ENCODE results near the gene ETS1.

DNA sequence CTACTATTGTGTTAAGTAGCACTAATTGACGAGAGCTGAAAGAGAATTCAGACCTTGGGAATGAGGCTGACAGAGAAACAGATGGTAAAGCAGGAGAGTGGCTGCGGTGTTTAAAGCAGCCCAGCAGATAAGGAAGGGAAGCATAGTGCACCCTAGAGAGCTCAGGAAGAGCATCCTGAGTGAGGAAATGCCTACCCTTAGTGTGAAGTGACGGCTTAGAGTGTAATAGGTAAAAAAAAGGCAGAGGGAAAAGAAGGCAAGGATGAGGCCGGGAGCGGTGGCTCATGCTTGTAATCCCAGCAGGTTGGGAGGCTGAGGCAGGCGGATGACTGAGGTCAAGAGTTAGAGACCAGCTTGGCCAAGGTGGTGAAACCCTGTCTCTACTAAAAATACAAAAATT is 22.4 kb upstream of the ETS1 start:
- TF ChIP-seq, protein P1, sequence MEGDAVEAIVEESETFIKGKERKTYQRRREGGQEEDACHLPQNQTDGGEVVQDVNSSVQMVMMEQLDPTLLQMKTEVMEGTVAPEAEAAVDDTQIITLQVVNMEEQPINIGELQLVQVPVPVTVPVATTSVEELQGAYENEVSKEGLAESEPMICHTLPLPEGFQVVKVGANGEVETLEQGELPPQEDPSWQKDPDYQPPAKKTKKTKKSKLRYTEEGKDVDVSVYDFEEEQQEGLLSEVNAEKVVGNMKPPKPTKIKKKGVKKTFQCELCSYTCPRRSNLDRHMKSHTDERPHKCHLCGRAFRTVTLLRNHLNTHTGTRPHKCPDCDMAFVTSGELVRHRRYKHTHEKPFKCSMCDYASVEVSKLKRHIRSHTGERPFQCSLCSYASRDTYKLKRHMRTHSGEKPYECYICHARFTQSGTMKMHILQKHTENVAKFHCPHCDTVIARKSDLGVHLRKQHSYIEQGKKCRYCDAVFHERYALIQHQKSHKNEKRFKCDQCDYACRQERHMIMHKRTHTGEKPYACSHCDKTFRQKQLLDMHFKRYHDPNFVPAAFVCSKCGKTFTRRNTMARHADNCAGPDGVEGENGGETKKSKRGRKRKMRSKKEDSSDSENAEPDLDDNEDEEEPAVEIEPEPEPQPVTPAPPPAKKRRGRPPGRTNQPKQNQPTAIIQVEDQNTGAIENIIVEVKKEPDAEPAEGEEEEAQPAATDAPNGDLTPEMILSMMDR (IDR thresholded peaks at IDR 0.05) = no peak
- TF ChIP-seq POLR2AphosphoS5 (IDR thresholded peaks at IDR 0.05; ENCODE audit: low read depth, low read length) (no peak), TCF7L2 (IDR thresholded peaks at IDR 0.05; ENCODE audit: low read depth, low read length) (no peak), SIN3A (IDR thresholded peaks at IDR 0.05; ENCODE audit: borderline replicate concordance, insufficient read depth, low read depth, low read length) (no peak)
- TF ChIP-seq, protein P2, sequence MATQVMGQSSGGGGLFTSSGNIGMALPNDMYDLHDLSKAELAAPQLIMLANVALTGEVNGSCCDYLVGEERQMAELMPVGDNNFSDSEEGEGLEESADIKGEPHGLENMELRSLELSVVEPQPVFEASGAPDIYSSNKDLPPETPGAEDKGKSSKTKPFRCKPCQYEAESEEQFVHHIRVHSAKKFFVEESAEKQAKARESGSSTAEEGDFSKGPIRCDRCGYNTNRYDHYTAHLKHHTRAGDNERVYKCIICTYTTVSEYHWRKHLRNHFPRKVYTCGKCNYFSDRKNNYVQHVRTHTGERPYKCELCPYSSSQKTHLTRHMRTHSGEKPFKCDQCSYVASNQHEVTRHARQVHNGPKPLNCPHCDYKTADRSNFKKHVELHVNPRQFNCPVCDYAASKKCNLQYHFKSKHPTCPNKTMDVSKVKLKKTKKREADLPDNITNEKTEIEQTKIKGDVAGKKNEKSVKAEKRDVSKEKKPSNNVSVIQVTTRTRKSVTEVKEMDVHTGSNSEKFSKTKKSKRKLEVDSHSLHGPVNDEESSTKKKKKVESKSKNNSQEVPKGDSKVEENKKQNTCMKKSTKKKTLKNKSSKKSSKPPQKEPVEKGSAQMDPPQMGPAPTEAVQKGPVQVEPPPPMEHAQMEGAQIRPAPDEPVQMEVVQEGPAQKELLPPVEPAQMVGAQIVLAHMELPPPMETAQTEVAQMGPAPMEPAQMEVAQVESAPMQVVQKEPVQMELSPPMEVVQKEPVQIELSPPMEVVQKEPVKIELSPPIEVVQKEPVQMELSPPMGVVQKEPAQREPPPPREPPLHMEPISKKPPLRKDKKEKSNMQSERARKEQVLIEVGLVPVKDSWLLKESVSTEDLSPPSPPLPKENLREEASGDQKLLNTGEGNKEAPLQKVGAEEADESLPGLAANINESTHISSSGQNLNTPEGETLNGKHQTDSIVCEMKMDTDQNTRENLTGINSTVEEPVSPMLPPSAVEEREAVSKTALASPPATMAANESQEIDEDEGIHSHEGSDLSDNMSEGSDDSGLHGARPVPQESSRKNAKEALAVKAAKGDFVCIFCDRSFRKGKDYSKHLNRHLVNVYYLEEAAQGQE (IDR thresholded peaks at IDR 0.05; ENCODE audit: insufficient read depth in 1 of 2, low read depth in 2 of 2, low read length in 1 of 2) = no peak
